H1 (cell line): ENCODE data around the gene ACVR1. TPM values are rescaled to one million over a fixed set of nuclear protein-coding genes. Genes with fewer than 3 reads are reported as not detected.

Experiments used
- ATF2 ChIP-seq: IDR thresholded peaks from 2 replicates; pipeline ENCODE4 v1.6.1; 2012; ENCODE audit warnings: low read length, inconsistent platforms
- BCL11A ChIP-seq, 2 experiments: IDR thresholded peaks; one replicate each; pipeline ENCODE4 v1.6.1; 2011; ENCODE audit warnings: low read depth in 2 of 2, low read length in 2 of 2, mild to moderate bottlenecking in 2 of 2
- BRCA1 ChIP-seq: IDR thresholded peaks from 2 replicates; pipeline ENCODE4 v1.6.1; 2012; ENCODE audit warnings: low read depth, low read length, improper control_type of control experiment
- CBX5 ChIP-seq: fragments of 300-800, 300-1000 bp; sonication (generic); IDR thresholded peaks from 2 replicates; pipeline ENCODE4 v1.7.1; 2016; ENCODE audit warnings: antibody characterized with exemption, low read length, low read depth
- E2F6 ChIP-seq: IDR thresholded peaks from 2 replicates; pipeline ENCODE4 v1.6.1; 2012; ENCODE audit warnings: inconsistent platforms
- EGR1 ChIP-seq: IDR thresholded peaks from 2 replicates; pipeline ENCODE4 v1.6.1; 2011; ENCODE audit warnings: low read depth, low read length, borderline replicate concordance
- EP300 ChIP-seq, 2 experiments: IDR thresholded peaks; 1 replicate in 1 of 2; 2 replicates in 1 of 2; pipeline ENCODE4 v1.6.1; 2011 to 2012; ENCODE audit warnings: low read depth in 2 of 2, low read length in 2 of 2, mild to moderate bottlenecking in 2 of 2, borderline replicate concordance in 1 of 2, inconsistent platforms in 1 of 2, moderate library complexity in 1 of 2
- GABPA ChIP-seq: IDR thresholded peaks from 2 replicates; pipeline ENCODE4 v1.6.1; 2011; ENCODE audit warnings: mild to moderate bottlenecking, low read length, moderate library complexity, borderline replicate concordance; ENCODE audit not compliant: insufficient read depth
- MAX ChIP-seq: IDR thresholded peaks from 2 replicates; pipeline ENCODE4 v1.6.1; 2012; ENCODE audit warnings: inconsistent platforms
- PHF8 ChIP-seq: fragments of 200-600 bp; sonication (generic); conservative IDR thresholded peaks from 2 replicates; pipeline ENCODE4 v1.7.1; 2012; ENCODE audit warnings: low read depth, mild to moderate bottlenecking, inconsistent platforms, low read length, moderate library complexity
- POU5F1 ChIP-seq: IDR thresholded peaks from 2 replicates; pipeline ENCODE4 v1.6.1; 2011; ENCODE audit warnings: low read depth, mild to moderate bottlenecking, low read length, moderate library complexity
- RBBP5 ChIP-seq: IDR thresholded peaks from 2 replicates; pipeline ENCODE4 v1.7.1; 2012; ENCODE audit warnings: low read depth, mild to moderate bottlenecking, inconsistent platforms, low read length, moderate library complexity, borderline replicate concordance
- RXRA ChIP-seq: IDR thresholded peaks from 2 replicates; pipeline ENCODE4 v1.6.1; 2011; ENCODE audit warnings: low read depth, mild to moderate bottlenecking, low read length, moderate library complexity; ENCODE audit not compliant: insufficient read depth
- SUZ12 ChIP-seq: fragments of 200-600 bp; sonication (generic); IDR thresholded peaks from 2 replicates; pipeline ENCODE4 v1.6.1; 2012; ENCODE audit warnings: mild to moderate bottlenecking, inconsistent platforms, low read length, moderate library complexity, mixed read lengths
- TAF7 ChIP-seq: optimal IDR thresholded peaks from 2 replicates; pipeline ENCODE3; 2011; ENCODE audit warnings: low read depth, mild to moderate bottlenecking, inconsistent platforms, low read length, moderate library complexity, borderline replicate concordance
- TBP ChIP-seq: IDR thresholded peaks from 2 replicates; pipeline ENCODE4 v1.6.1; 2011; ENCODE audit warnings: low read depth, low read length, improper control_type of control experiment
- TEAD4 ChIP-seq: IDR thresholded peaks from 2 replicates; pipeline ENCODE4 v1.6.1; 2012; ENCODE audit warnings: low read depth, low read length, inconsistent platforms, mixed read lengths
- USF2 ChIP-seq: IDR thresholded peaks from 2 replicates; pipeline ENCODE4 v1.6.1; 2011; ENCODE audit warnings: low read length, improper control_type of control experiment
- ZNF274 ChIP-seq: IDR thresholded peaks from 2 replicates; pipeline ENCODE4 v1.7.0; 2012; ENCODE audit warnings: low read length, borderline replicate concordance; ENCODE audit errors: extremely low read depth
- polyA plus RNA-seq, 7 experiments: library from polyadenylated mRNA; depleted of rRNA in 3 of 7; stranded (reverse) in 5 of 7; unstranded in 2 of 7; fragments of >200 nt in 5 of 7; fragments of 200-250 nt in 2 of 7; gene quantifications; 1 replicate in 5 of 7; 2 replicates in 1 of 7; 4 replicates in 1 of 7; pipeline versions ENCODE4 v1.2.1 to v1.2.3, GENCODE V29; 2011 to 2013; ENCODE audit warnings: missing spikeins in 2 of 7, mixed read lengths in 2 of 7
- total RNA-seq: library from RNA; stranded (reverse); fragmentation: NEBNext Ultra II Directional; extraction: Animal tissue kit (Norgen Biotek cat#: 25700); gene quantifications from 2 replicates; pipeline ENCODE4 v1.2.1, GENCODE V29; 2021

The ACVR1 gene
- total and polyA plus RNA-seq, 2 of the 8 experiments (the other 6 are each of a cell fraction or from before 2014, with no cell fraction given): 8.5 to 17.7 TPM

GRCh38 chr2:157759855-157760254, 116.3 kb downstream of the ACVR1 start (continued):
- TF ChIP-seq TEAD4 (peak; percentile 49; the same call in 1 of the 2 replicates), ATF2 (no peak), BRCA1 (no peak), RXRA (no peak), MAX (no peak), POU5F1 (no peak), CBX5 (no peak), USF2 (no peak), EP300 (IDR thresholded peaks at IDR 0.05; ENCODE audit: borderline replicate concordance in 1 of 2, low read depth in 2 of 2, low read length in 2 of 2) (no peak), PHF8 (no peak), TBP (no peak), ZNF274 (no peak), SUZ12 (no peak), RBBP5 (no peak), GABPA (no peak), EGR1 (no peak), E2F6 (no peak), BCL11A (IDR thresholded peaks at IDR 0.05; ENCODE audit: low read depth in 2 of 2, low read length in 2 of 2) (no peak), TAF7 (no peak)
